Right renal pelvis (tissue), 4 donors: ENCODE results near the gene CRELD2. TPM values are rescaled to one million over a fixed set of nuclear protein-coding genes. Genes with fewer than 3 reads are reported as not detected.

Source experiments
- DNase-seq, 4 donors: peaks; one replicate each; pipeline ENCODE4 v3.0.0-alpha.2; 2013; ENCODE audit warnings: low read depth in 4 of 4, low spot score in 3 of 4, missing footprints in 1 of 4
- polyA plus RNA-seq, 4 donors: library from polyadenylated mRNA; unstranded; fragments of 120-200 nt; gene quantifications; one replicate each; pipeline ENCODE4 v1.2.1, GENCODE V29; 2013; ENCODE audit not compliant: insufficient read length in 4 of 4

The CRELD2 gene
- polyA plus RNA-seq, 4 donors, result 25.5 to 33.2 (median 27.0) TPM

- no peak for DNase-seq
These were observed 47.8 kb downstream of the CRELD2 start for GRCh38 chr22:49966041-49966773.

- no peak for DNase-seq
These were observed 48.6 kb downstream of the CRELD2 start for GRCh38 chr22:49966774-49967705.

- no peak for DNase-seq
These were observed 49.3 kb downstream of the CRELD2 start for GRCh38 chr22:49967706-49968208.

GRCh38 chr22:49968313-49968830, 49.9 kb downstream of the CRELD2 start:
- DNase-seq, result no peak

GRCh38 chr22:49968831-49969661, 50.6 kb downstream of the CRELD2 start:
- DNase-seq, result no peak

- no peak for DNase-seq
These were observed 51.5 kb downstream of the CRELD2 start for GRCh38 chr22:49969751-49970527.

GRCh38 chr22:49970528-49971231, 52.2 kb downstream of the CRELD2 start:
- DNase-seq, result peak in 3 of 4 donors; percentile 74 to 81 (median 74)

GRCh38 chr22:49971232-49972162, 53.1 kb downstream of the CRELD2 start:
- no peak for DNase-seq

- no peak for DNase-seq
These were observed 54.0 kb downstream of the CRELD2 start for GRCh38 chr22:49972163-49973017.

GRCh38 chr22:49973018-49973961, 54.9 kb downstream of the CRELD2 start:
- DNase-seq, result no peak

GRCh38 chr22:49975543-49976389, 57.3 kb downstream of the CRELD2 start:
- DNase-seq, result no peak

- no peak for DNase-seq
These were observed 58.2 kb downstream of the CRELD2 start for GRCh38 chr22:49976439-49977175.
